Stimulated activated CD4-positive, alpha-beta T cell treated with anti-CD3 and anti-CD28 coated beads, Interleukin-15, amount 100 ng/mL, for 1 hour (primary cell): Measurements from ENCODE around the gene TXNDC16.

Experiments
- DNase-seq, 2 donors: peaks; one replicate each; pipeline ENCODE4 v3.0.0-alpha.2; 2020; ENCODE audit warnings: low read depth in 1 of 2, low spot score in 1 of 2

Gene TXNDC16

GRCh38 chr14:52455291-52456088, 96.8 kb downstream of the TXNDC16 start:
- no peak for DNase-seq

DNA sequence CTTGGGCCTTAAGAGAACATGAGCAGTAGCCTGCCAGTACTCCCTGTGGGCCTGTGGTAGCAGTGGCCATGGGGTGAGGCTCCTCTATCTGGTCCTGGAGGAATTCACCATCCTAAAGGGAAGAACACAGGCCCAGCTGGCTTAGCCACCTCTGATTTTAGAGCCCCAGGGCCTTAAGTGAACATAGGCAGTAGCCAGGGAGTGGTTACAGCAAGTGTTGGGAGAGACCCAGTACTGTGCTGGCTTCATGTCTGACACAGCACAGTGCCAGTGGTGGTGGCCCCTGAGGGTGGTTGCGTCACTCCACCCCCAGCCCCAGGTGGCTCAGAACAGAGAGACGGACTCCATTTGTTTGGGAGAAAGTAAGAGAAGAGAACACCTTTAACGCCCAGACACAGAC, 105.1 kb downstream of the TXNDC16 start:
- no peak for DNase-seq

- no peak for DNase-seq
Observed at GRCh38 chr14:52446355-52446754, 106.0 kb downstream of the TXNDC16 start.

- no peak for DNase-seq
Observed at GRCh38 chr14:52443506-52443905, 108.8 kb downstream of the TXNDC16 start.

DNA sequence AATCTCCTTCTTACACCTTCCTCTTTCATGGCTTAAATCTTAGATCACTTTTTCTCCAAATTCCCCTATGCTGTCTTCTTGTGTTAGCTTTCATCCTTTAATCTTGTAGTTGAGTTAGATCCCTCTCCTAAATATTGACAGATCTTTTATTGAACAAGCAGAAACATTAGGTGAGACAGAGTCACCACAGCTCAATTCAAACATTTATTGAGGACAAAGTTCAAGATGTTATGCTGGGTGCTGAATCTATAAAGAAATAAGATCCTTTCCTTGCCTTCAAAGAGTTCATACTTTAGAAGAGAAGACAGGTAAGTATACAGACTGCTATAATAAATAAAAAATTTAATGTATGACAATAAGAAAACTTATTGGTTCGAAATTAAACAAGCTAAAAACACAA, 109.7 kb downstream of the TXNDC16 start:
- DNase-seq = no peak

DNA sequence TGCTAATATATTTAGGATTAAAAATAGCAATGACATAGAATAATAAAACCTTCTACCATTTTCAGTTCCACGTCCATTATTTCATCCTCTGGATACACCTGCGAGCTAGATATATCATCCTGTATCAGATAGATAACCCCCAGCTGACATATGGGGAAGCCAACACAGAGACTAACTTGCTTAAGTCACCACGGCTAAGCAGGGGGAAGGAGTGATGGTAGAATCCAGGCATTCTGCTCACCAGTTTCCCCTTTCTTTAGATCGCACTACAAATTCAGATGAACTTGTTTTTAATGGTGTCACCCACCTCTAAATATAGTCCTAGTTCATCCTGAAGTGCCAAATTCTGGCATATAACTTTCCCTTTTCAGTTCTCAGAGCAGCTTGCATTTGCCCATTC, 110.1 kb downstream of the TXNDC16 start:
- DNase-seq = no peak

GRCh38 chr14:52439476-52439875, 112.8 kb downstream of the TXNDC16 start:
- DNase-seq = no peak

DNA sequence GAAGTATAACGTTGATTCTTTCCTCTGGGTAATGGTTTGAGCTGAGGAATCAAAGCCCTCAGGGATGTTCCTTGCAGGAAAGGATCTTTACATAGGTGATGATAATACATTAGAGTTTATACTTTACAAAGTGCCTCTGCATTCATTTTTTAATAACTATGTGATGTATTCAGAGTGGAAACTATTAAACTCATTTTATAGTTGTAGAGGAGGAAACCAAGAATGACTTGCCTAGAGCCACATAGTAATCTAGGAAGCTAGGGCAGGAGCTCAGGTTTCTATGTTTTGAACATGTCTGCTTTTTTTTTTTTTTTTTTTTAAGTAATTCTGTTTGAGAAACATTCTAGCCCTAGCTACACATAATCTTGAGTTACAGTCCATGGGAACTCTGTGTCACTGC, 117.3 kb downstream of the TXNDC16 start:
- no peak for DNase-seq

- no peak for DNase-seq
Observed at GRCh38 chr14:52430474-52430873, 121.8 kb downstream of the TXNDC16 start.

- no peak for DNase-seq
Observed at GRCh38 chr14:52429451-52429850, 122.9 kb downstream of the TXNDC16 start.

- no peak for DNase-seq
Observed at GRCh38 chr14:52427460-52427859, 124.8 kb downstream of the TXNDC16 start.

DNA sequence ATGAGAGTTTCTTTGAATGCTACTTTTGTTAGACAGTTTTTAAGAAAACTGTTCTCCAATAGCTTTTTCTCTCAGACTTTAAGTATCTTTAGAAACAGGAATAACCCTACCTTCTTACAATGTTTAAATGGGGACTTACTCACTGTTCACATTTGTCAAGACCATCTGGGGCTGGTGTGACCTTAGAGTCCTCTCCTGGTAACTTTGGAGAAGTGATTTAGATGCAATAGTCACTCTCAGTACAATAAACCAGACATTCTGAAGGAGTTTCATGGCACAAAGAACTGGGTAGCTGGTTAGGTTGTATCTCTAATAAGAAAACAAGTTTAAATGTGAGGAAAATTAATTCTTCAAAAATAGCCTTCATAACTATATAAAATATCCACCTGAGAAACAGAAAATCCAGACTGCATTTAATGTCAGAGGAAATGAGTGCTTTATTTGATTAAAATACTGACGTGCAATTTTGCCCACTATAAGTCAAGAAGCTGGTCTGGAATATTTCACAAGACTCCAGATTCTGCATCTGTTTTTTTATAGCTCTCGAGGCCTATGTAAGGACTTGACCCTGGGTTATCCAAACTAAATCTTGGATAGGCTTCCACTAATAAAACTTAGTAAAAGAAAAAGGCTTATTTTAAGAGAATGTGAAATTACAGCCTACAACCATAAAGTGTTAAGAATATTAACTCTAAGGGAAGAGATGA, 129.5 kb downstream of the TXNDC16 start:
- no peak for DNase-seq

DNA sequence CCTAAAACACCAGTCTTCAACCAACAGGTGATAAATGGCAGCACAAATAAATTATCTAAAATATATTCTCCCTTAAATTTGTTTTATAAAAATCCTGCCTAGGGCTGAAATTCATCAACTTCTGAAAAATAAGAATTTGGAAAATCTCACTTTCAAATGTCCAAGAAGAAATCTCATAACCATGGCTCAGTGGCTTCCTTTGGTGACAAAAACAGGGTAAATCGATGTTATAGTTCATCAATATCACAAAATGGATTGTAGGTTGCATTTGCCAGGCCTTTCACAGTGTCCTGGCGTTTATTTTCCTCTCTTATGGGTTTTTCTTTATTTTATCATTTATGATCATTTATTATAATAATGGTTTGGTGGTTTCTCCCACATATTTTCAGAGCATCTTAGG, 135.2 kb downstream of the TXNDC16 start:
- DNase-seq = no peak

GRCh38 chr14:52413729-52414408, 138.4 kb downstream of the TXNDC16 start:
- DNase-seq = no peak

- DNase-seq = no peak
Observed at GRCh38 chr14:52412426-52412825, 139.9 kb downstream of the TXNDC16 start.

- DNase-seq = no peak
Observed at GRCh38 chr14:52405314-52405713, 147.0 kb downstream of the TXNDC16 start.

DNA sequence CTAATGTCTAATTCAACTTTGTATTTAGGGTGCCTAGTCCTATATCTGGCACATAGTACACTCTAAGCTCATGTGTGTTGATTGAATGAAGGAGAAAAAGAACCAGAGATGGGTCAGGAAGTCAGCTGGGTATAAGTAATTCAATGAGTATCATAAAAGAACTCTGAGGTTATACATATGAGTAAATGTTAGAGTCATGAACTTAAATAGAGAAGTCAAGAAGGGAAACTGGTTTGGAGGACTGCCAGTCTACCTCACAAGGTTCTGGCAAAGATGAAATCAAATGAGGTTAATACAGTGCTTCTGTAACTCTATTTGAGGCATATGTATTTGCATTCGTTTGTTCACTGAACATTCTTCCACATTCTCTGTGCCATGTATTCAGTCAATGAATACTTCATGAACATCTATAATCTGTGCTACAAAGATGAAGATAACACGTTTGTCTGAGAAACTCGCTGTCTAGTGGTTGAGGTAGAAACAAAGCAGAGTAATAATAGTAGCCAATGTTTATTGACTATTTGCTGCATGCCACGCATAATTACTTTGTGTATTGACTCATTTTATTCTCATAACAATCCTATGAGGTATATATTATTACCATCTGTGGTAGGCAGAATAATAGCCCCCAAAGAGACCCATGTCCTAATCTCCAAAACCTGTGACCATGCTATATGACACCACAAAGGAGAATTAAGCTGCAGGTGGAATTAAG, 149.3 kb downstream of the TXNDC16 start:
- DNase-seq = no peak

GRCh38 chr14:52400846-52401245, 151.5 kb downstream of the TXNDC16 start:
- no peak for DNase-seq

DNA sequence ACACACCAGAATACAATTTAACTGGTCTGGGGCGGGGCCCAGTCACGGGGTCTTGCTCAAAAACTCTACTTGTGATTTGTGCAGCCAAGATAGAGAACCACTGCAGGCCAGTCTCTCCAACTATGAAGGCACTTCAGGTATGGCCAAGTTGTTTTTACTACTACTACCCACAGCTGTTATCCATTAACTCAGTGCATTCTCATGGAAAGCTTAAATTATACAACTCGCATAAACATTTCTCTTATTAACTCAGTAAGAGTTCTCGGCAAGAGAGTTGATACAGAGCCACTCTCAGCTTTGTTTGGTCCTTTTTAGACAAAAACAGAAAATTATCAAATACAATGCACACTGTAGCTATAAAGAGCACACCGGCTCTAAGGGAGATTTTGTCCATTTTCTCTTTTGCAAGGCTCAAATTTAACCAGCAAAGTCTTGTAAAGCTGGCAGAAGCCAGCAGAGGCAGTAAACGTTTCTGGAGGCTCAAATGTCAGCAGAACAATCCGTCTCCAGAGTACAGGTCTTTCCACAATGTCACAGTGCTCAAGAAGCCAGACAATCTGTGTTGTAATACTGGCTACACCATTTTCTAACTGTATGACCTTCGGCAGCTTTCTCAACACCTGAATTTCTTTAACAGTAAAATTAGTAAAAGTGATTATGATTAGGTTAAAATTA, 152.2 kb downstream of the TXNDC16 start:
- DNase-seq = no peak

DNA sequence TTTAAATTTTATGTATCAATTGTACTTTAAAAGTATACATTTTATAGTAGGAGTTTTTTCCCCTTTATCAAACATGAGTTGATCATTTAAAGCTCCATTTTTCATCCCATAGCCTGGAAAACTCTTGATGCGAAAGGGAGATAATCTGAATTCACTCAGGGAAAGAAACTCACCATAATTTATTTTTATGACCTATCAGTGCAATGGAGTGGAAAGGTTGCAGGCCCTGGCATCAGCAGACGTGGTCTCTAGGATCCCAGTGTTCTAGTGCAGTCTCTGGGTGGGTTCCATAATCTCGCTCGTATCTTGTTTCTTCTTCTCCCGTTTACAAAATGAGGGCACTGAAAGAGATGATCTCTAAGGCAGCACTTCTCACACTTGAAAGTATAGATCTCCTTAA, 153.2 kb downstream of the TXNDC16 start:
- no peak for DNase-seq

DNA sequence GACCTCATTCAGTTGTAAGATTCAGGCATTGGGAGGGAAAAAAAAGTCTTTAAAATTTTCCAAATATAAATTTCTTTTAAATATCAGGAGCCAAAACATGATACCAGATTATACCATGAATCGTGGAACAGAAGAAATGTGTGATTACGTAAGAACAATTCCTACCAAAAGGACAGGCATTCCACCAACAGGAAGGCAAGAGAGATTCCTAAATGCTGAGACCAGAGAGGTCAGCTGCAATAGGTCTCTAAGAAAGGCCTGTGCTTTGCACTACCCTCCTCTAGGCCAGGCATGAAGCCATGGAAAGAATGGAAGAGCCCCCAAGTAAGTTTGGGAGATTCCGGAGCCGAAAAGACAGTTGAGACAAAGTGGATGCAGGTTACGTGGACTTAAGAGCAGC, 154.5 kb downstream of the TXNDC16 start:
- no peak for DNase-seq
